GM19467 (cell line): Measurements from ENCODE around the gene SFSWAP.
"Not testable (repeated sequence)": the region's sequence is repeated elsewhere in the genome, so short reads cannot be mapped to it uniquely, and the experiment has no call there.

Experiments
- ATAC-seq: cut with Tn5 transposase; IDR thresholded peaks from one replicate; pipeline ENCODE4 v1.9.1; 2021; ENCODE audit warnings: mild to moderate bottlenecking, moderate library complexity; ENCODE audit not compliant: unreplicated experiment

SFSWAP gene

GRCh38 chr12:131679186-131679585 is 31.7 kb upstream of the SFSWAP start:
- ATAC-seq: not testable (repeated sequence)

GRCh38 chr12:131679816-131680215 is 31.1 kb upstream of the SFSWAP start:
- ATAC-seq: not testable (repeated sequence)

DNA sequence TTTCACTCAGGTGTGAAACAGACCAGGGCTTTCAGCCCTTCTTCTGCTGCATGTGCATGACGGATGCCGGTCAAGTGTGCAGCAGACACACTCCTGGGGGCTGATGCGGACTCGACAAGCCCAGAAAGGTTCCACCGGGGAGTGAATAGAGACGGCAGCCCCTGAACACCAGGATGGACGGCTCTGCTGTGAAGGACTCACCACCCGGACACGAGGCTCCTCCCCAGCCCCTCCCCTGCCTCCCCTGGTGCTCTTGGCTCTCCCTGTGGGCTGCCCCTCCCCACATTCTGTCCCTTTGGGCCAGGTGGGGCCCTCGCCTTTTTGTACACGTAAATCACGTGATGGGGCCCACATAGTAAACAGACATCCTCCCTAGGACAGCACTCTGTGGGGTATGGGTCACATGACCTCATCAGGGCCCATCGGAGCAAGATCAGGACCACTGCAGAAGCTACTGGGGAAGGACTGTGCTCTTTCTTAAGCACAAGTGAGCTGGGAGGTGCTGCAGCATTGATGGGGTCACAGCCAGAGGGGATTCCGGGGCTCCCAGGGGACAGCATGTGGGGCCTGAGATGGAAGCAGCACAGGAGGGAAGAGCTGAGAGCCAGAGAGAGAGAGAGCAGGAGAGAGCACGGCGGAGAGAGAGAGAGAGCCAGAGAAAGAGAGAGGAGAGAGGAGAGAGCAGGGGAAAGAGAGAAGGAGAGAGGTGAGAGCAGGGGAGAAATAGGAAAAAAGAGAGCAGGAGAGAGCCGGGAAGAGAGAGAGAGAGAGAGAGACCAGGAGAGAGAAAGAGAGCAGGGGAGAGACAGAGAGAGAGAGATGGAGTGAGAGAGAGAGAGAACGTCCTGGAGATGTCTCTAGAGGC is 30.3 kb upstream of the SFSWAP start:
- ATAC-seq: not testable (repeated sequence)

GRCh38 chr12:131681257-131681620 is 29.7 kb upstream of the SFSWAP start:
- no peak for ATAC-seq

- not testable (repeated sequence) for ATAC-seq
Observed at GRCh38 chr12:131681746-131682509, 29.0 kb upstream of the SFSWAP start.

DNA sequence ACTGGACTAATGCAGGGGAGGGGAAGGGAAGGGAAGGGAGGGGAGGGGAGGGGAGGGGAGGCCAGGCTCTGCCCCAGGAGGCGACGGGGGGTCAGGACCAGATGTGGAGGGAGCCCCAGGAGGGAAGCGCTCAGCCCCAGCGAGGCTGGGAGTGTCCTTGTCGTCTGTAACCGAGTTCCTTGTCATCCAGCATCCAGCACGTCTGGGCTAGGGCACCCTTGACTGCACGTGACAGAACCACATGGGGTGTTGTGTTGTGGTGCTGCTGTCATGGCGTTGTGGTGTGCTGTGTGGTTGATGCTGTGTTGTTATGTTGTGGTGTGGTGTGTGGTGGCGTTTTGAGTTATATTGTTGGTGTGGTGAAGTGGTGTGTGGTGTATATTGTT is 28.4 kb upstream of the SFSWAP start:
- no peak for ATAC-seq

DNA sequence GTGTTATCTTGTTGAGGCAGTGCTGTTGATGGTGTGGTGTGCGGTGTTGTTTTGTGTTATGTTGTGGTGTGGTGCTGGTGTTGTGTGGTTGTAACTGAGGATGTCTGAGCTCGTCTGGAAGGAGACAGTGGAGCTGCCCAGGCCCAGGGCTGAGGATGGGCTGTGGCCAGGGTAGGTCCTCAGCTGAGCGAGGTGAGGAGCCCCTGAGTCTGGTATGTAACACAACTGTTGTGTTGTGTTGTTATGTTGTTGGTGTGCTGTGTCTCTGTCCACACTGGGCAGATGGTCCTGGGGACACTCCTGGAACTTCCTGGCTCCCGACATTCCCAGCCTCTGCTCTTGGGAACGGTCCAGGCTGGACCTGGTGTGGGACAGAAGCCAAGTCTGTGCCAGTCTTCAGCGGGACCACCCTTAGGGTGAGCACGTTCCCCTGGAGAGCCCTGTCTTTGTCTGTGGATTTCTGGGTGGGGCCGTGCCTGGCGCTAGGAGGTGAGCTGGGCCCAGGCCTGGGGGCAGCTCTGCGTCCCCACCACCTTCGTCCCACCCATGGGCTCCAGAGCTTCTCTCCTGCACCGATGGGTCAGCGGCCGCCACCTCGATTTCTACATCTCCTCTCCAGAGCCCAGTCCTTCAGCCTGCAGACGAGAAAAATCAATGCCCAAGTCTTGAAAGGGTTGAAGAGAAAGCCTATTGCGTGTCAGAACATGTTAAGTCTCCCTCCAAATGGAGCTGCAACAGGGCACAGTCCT is 27.4 kb upstream of the SFSWAP start:
- no peak for ATAC-seq

GRCh38 chr12:131684015-131684725 is 26.7 kb upstream of the SFSWAP start:
- no peak for ATAC-seq

DNA sequence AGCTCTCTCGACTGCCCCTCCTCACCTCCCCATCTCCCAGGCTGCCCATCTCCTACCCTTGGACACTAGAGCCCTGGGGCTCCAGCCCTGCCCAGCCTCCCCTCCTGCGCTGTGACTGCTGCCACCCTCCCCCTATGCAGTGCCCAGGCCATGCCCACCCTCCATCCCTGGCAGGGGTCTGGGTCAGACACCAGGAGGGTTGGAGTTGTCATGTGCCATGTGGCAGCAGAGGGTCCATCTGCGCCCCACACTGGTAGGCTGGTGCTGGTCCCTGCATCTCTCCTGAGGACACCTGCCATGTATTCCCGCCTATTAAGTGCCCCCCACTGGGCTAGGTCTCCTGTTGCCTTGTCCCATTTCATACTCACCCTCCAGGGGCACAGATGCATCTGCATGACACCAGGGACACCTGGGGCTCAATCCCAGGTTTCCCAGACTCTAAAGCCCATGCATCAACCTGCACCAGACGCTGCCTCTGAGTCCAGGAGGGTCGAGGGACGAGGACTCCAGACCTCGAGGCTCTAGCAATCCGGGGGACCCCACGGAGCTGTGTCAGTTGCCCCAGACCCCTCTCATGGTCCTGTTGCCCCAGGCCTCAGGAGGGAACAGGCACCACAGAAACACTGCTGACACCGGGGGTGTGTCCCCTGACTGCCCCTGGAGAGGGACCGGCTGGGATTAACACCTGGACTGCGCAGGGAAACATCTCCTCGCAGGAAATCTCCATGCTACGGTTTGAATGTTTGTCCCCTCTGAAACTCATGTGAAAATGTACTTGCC is 23.4 kb upstream of the SFSWAP start:
- ATAC-seq: no peak

GRCh38 chr12:131688131-131688844 is 22.6 kb upstream of the SFSWAP start:
- ATAC-seq: no peak

DNA sequence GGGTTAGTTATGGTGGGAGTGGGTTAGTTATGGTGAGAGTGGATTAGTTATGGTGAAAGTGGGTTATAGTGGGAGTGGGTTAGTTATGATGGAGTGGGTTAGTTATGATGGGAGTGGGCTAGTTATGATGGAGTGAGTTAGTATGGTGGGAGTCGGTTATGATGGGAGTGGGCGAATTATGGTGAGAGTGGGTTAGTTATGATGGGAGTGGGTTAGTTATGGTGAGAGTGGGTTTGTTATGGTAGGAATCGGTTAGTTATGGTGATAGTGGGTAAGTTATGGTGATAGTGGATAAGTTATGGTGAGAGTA is 22.1 kb upstream of the SFSWAP start:
- ATAC-seq: no peak

DNA sequence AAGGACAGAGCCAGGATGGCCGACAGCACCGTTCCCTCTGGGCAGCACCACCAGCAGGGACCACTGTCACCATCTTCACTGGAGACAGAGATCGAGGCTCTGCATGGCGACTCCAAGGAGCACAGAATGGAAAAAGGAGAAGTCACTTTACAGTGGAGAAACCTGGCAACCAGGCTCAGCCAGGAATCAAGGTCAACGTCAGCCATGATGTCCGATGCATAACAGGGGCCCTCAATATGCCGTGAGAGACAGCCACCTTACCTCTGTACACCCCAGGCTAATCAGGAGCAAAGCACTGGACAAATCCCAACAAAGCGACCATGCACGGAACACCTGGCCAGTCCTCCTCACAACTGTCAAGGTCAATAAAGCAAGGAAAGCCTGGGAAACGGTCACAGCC is 20.6 kb upstream of the SFSWAP start:
- ATAC-seq: no peak

DNA sequence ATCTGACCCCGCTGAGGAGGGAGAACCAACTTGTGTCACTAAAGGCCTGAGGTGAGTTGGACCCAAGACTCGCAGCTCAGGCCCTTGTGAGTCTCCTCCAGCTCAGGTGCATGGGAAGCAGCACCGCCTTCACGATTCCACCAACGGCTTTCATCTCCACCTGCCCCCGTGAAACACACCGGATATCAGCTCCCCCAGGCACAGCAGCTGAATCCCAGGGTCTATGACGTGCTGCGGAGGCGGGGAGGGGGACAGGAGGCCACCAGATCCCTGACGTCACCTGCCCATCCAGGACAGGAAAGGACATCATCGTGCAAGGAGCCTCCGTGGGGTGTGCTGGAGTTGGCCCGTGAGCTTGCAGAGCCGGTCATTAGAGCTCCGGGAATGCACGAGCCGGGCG is 18.5 kb upstream of the SFSWAP start:
- no peak for ATAC-seq

DNA sequence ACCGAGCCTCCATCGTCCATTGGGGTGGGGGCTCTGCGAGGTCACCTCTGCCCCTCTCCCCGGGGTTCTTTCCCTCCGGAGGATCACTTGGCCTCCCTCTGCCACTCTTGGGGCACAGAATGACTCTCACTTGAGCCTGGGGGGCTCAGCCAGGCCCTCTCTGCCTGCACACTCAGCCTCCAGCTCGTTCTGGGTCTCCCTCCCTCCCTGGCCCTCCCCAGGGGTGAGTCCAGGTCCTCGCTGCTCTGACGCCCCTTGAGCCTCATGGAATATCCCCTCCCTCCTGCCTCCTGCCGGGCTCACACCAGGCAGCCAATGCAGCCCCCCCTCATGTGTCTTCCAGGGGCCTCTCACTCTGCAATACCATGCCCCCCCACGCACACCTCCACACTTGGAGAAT is 17.7 kb upstream of the SFSWAP start:
- ATAC-seq: no peak

DNA sequence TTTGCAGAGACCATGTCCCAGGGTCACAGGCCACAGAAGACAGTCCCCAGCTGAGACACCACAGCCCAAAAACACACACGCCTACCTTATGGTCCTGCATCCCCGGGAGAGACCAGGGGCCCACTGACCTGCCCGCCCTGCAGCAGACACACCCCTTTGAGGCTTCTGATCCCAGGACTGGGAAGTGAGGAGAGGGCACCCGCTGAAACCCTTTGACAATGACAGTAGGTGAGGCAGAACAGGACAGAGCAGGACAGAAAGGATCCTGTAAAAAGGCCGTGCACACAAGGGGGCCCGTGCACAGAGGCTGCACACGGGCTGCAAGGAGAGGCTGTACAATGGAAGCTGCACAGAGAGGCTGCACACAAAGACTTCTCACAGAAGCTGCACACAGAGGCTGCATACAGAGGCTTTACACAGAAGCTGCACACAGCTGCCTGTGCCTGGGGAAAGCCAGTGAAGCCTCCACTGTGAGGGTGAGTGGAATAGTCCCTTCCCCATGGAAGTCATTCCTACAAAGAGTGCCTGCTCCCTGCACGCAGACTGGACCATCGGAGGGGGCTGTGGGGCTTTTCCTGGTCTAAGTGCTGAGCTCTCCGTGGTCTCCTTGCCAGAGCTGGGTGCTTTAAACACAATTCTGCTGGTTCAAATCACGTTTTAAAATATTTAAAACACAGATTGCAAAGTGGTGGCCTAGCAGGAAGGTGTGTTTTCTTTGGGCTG is 16.6 kb upstream of the SFSWAP start:
- no peak for ATAC-seq

- ATAC-seq: no peak
Observed at GRCh38 chr12:131695968-131696367, 14.9 kb upstream of the SFSWAP start.

DNA sequence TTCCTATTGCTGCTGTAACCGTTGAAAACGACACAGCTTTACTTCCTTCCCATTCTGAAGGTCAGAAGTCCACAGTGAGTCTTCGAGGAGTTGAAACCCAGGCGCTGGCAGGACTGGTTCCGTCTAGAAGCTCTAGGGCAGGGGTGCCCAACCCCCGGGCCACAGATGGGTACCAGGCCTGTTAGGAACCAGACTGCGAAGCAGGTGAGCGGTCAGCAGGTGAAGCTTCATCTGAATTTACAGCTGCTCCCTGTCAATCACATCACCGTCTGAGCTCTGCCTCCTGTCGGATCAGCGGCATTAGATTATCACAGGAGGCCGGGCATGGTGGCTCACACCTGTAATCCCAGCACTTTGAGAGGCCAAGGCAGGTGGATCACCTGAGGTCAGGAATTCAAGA is 12.6 kb upstream of the SFSWAP start:
- ATAC-seq: no peak

GRCh38 chr12:131699434-131699833 is 11.5 kb upstream of the SFSWAP start:
- no peak for ATAC-seq

DNA sequence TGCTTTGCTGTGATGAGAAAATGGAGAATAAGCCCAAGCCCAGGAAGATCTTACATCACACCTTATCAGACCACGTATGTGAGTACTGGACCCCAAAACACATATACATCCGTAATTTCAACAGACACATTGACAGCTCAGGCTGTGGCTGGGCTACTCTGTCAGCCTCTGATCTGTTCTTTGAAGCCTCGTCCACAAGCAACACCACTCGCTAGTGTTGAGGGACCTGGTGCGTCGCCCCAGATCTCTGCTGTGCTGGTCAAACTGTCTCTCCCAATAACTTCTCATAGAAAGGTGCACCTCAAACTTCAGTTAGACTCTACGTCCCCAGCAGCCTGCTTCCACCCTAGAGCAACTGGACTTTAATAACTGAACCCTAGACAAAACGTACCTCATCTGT is 10.6 kb upstream of the SFSWAP start:
- no peak for ATAC-seq
